ENCODE data around the gene FAM25A.
"Not testable (repeated sequence)": the region's sequence is repeated elsewhere in the genome, so short reads cannot be mapped to it uniquely, and the experiment has no call there.

Gene FAM25A

DNA sequence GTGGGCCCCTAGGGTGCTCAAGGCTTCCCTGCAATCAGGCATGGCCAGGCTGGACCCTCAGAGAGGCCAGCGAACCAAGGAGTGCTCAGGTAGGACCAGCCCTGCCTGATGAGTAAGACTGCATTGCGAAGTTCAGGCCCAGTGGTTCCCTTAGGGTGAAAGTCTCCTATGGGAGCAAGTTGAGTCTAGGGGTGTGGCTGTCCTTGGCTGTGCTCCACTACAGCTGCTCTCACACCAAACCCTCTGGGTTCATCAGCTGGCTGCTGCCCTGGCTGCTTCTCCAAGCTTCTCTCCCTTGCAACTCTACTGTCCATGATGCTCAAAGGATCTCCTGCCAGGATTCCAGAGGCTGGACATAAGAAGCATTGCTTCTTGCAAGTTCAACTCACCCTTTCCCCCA, 18.7 kb downstream of the FAM25A start:
- no peak for DNase-seq (ENCODE audit: low spot score)
- TF ChIP-seq, protein P1, sequence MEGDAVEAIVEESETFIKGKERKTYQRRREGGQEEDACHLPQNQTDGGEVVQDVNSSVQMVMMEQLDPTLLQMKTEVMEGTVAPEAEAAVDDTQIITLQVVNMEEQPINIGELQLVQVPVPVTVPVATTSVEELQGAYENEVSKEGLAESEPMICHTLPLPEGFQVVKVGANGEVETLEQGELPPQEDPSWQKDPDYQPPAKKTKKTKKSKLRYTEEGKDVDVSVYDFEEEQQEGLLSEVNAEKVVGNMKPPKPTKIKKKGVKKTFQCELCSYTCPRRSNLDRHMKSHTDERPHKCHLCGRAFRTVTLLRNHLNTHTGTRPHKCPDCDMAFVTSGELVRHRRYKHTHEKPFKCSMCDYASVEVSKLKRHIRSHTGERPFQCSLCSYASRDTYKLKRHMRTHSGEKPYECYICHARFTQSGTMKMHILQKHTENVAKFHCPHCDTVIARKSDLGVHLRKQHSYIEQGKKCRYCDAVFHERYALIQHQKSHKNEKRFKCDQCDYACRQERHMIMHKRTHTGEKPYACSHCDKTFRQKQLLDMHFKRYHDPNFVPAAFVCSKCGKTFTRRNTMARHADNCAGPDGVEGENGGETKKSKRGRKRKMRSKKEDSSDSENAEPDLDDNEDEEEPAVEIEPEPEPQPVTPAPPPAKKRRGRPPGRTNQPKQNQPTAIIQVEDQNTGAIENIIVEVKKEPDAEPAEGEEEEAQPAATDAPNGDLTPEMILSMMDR (IDR thresholded peaks at IDR 0.05; ENCODE audit: extremely low read depth, missing control alignments), result no peak

DNA sequence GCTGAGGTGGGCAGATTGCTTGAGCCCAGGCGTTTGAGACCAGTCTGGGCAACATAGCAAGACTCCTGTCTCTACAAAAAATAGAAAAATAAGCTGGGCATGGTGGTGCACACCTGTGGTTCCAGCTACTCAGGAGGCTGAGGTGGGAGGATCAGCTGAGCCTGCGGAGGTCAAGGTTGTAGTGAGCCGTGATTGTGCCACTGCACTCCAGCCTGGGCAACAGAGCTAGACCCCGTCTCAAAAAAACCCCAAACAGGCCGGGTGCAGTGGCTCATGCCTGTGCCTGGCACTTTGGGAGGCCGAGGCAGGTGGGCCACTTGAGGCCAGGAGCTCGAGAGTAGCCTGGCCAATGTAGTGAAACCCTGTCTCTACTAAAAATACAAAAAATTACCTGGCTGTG, 23.5 kb downstream of the FAM25A start:
- not testable (repeated sequence) for DNase-seq (ENCODE audit: low spot score)

DNA sequence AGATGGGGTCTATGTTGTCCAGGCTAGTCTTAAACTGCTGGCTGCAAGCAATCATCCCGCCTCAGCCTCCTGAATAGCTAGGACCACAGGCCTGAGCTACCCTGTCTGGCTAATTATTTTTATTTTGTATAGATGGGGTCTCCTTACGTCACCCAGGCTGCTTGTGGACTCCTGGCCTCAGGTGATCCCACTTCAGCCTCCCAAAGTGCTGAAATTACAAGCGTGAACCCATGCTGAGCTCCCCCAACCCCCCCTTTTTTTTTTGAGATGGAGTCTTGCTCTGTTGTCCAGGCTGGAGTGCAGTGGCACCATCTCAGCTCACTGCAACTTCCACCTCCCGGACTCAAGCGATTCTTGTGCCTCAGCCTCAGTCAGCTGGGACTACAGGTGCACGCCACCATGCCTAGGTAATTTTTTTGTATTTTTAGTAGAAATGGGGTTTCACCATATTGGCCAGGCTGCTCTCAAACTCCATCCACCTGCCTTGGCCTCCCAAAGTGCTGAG, 25.4 kb downstream of the FAM25A start:
- TF ChIP-seq, protein P1 (IDR thresholded peaks at IDR 0.05; ENCODE audit: extremely low read depth, missing control alignments), result no peak
- DNase-seq (ENCODE audit: low spot score), result no peak

DNA sequence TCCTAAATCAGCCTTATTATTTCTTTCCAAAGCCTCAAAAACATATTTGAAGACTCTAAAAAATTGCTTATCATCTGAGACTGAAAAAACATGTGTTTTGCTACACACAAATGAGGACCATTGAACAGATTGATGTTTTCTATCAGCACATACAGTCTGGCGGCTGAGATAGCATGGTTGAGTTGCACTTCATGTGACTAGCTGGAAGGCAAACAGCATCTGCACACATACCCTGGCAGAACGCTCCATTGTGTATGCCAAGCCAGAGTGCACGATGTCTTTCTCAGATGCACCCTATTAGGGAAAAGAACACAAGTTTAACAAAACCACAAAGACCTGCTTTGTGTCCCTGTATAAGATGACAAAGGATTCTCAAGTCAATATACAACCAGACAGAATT, 33.0 kb downstream of the FAM25A start:
- TF ChIP-seq, protein P1 (IDR thresholded peaks at IDR 0.05; ENCODE audit: extremely low read depth, missing control alignments), result no peak
- DNase-seq (ENCODE audit: low spot score), result no peak

DNA sequence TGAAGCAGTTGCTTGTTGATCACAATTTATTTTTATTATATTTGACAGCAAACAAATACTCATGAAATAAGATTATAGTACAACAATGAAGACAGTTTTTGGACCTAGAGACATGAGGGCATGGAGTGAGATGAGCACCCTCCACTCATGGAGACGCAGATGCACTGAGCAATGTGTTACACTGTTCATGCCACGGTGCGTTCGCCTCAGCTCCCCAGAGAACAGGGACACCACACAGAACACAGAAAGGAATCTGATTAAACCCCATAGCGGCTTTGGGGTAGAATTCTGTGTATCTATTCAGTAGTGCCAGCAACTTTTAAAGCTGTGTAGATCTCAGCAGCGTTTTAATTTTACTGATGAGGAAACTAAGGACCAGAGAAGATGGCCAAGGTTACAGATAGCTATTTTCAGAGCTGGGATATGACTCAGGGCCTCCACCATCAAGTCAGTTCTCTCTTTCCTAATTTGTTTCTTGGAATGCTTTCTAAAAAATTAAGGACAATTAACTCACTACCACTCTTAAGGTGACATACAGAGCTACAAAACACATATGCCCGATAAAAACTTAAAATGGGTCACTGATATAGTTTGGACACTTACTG, 33.6 kb downstream of the FAM25A start:
- TF ChIP-seq, protein P1 (IDR thresholded peaks at IDR 0.05; ENCODE audit: extremely low read depth, missing control alignments), result no peak
- DNase-seq (ENCODE audit: low spot score), result no peak

DNA sequence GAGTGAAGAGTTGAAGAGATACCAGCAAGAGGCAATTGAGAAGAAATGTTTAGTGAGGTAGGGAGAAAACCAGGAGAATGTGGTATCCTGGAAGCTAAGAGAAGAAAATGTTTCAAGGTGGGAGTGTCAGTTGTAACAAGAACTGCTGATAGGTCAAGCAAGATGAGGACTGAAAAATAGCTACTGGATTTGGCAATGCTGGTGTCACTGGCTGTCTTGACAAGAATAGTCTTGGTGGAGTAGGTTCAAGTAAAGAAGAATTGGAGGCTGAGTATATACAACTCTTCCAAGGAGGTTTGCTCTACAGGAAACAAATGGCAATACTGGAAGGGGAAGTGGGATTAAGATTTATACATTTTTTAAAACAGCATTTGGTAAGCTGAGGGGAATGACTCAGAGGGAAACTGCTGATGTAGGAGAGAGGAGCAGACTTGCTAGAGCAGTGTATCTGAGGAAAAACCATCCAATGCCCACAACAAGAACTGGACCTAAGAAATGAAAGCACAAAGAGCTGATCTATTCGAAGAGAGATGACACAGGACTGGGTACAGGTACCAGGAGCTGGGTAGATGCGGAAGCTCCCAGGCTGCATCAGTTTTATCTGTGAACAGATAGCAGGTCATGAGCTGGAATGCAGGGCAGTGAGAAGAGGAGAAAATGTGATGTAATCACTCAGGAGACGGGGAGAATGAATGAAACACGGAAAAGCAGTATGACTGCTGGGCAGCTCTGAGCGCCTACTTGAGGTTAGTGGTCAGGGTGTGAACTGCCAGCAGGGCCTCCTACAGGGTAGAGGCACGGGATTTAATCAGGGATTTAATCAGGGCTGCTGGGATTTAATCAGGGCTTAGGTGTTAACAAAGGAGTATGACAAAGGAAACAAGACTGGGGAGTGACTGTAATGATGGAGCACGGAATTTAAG, 34.5 kb downstream of the FAM25A start:
- TF ChIP-seq, protein P1 (IDR thresholded peaks at IDR 0.05; ENCODE audit: extremely low read depth, missing control alignments), result no peak
- DNase-seq (ENCODE audit: low spot score), result no peak

DNA sequence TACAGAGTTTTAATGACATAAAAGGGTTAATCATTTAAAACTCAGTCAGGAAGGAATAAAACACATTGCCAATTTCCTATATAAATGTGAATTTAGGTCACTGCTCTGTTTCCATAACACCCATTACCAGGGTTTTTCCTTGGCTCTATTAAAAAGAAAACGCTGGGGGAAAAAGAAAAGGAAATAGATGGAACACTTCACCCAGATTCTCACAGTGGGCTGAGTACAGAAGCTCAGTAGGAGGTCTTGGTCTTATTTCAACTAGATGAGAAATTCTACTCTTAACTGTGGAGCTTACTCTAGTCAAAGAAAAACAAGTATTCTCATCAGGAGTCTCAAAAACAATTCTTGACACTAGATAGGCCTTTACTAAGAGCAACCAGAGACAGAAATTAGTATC, 38.1 kb downstream of the FAM25A start:
- TF ChIP-seq, protein P1 (IDR thresholded peaks at IDR 0.05; ENCODE audit: extremely low read depth, missing control alignments), result no peak
- no peak for DNase-seq (ENCODE audit: low spot score)

Data from GM20000 (cell line).